Urinary bladder (tissue), 4 donors: ENCODE results near the gene MAP1B. TPM values are rescaled to one million over a fixed set of nuclear protein-coding genes. Genes with fewer than 3 reads are reported as not detected.

Experiments used
- DNase-seq: peaks from one replicate; pipeline ENCODE4 v3.0.0-alpha.2; 2015; ENCODE audit errors: extremely low spot score
- H3K27ac ChIP-seq: one replicate; pipeline ENCODE4 v1.5.1; 2013; ENCODE audit warnings: low read depth, mild to moderate bottlenecking, moderate library complexity
- H3K36me3 ChIP-seq: one replicate; pipeline ENCODE4 v1.6.1; 2013; ENCODE audit warnings: mild to moderate bottlenecking, moderate library complexity; ENCODE audit not compliant: insufficient read depth
- H3K4me1 ChIP-seq: one replicate; pipeline ENCODE4 v1.6.1; 2013; ENCODE audit warnings: mild to moderate bottlenecking, moderate library complexity; ENCODE audit not compliant: insufficient read depth
- H3K4me3 ChIP-seq: one replicate; pipeline ENCODE4 v1.5.1; 2013; ENCODE audit warnings: low read depth, low read length
- WGBS: extraction: QIAGEN DNeasy Blood & Tissue Kit; methylation state at CpG from one replicate; pipeline ENCODE4 v1.1.7; 2013; 5-methylcytosine and 5-hydroxymethylcytosine counted together
- polyA plus RNA-seq: library from polyadenylated mRNA; stranded (reverse); fragments of 200-250 nt; gene quantifications from one replicate; pipeline ENCODE4 v1.2.3, GENCODE V29; 2013
- total RNA-seq: library from RNA; depleted of rRNA; stranded (reverse); fragments of >200 nt; gene quantifications from one replicate; pipeline ENCODE4 v1.2.3, GENCODE V29; 2014
- donor health status: healthy with polysubstance abuse.
- donor health status: healthy.

MAP1B gene
- total and polyA plus RNA-seq, 2 donors: 35.2 to 99.2 TPM

DNA sequence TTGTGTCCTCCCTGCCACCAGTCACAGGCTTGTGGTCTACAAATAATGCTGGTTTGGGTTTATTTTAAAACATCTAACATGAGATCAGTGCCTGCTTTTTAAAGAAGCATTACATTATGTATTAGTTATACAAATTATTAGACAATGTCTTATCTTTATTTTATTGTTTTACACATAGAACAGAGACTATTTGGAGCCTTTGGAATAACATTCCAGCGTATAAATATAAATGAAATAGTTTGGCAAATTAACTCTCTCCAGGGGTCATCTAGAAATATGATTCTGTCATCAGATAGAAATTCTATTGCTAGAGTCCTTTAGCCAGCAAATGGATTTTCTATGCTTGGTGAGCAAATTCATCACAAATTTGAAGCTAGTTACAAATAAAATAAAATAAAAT, 22.4 kb downstream of the MAP1B start:
- WGBS: 23% methylated on average over 1 of the region's 1 CpG
- Histone ChIP-seq H3K4me3 (no peak overlapping the region), H3K27ac (no peak overlapping the region), H3K36me3 (no peaks in the 10 kb centered on the region), H3K4me1 (no peaks in the 10 kb centered on the region)
- no peak for DNase-seq

GRCh38 chr5:72130351-72130761, 23.1 kb downstream of the MAP1B start:
- WGBS: 51% methylated on average over 2 of the region's 2 CpGs
- H3K36me3 ChIP-seq: no peaks in the 10 kb centered on the region
- H3K4me1 ChIP-seq: no peaks in the 10 kb centered on the region
- no peak overlapping the region for H3K4me3 ChIP-seq
- DNase-seq: no peak
- H3K27ac ChIP-seq: no peak overlapping the region

DNA sequence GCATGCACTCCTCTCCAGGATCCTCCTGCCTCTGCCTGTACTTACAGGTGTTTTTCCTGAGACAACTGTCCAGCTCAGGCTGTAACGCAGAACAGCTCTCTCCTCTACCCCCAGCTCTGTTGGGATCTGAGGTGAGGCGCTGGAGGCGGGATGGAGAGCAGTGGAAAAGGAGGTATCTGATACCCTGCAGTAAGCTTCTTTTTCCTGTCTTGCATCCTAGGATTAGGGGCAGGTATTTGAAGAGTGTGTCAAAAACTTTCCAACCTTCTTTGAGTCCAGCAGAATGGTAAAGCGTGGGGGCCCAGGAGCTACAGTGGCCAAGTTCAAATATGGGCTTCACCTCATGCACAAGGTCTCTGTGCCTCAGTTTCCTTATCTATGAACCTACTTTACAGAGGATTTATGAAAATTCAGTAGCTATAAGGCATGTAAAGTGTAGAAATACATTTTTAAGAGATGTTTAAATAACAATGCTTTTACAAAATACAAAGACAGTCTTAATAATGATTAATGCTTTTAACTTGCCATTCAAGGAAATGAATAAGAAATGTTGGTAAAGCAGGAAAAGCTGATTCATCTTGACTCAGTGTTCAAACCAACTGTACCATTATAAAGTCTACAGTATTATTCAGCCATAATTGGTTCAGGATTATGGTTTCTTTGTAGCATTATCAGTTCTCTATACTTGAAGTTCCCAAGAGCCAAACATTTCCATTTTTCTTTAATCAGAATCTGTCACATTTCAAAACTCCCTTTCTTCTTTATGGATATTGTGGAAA, 26.1 kb downstream of the MAP1B start:
- no peaks in the 10 kb centered on the region for H3K4me1 ChIP-seq
- no peak for DNase-seq
- H3K4me3 ChIP-seq: no peak overlapping the region
- WGBS: 92% methylated on average over 4 of the region's 4 CpGs
- H3K27ac ChIP-seq: no peak overlapping the region
- H3K36me3 ChIP-seq: no peaks in the 10 kb centered on the region

DNA sequence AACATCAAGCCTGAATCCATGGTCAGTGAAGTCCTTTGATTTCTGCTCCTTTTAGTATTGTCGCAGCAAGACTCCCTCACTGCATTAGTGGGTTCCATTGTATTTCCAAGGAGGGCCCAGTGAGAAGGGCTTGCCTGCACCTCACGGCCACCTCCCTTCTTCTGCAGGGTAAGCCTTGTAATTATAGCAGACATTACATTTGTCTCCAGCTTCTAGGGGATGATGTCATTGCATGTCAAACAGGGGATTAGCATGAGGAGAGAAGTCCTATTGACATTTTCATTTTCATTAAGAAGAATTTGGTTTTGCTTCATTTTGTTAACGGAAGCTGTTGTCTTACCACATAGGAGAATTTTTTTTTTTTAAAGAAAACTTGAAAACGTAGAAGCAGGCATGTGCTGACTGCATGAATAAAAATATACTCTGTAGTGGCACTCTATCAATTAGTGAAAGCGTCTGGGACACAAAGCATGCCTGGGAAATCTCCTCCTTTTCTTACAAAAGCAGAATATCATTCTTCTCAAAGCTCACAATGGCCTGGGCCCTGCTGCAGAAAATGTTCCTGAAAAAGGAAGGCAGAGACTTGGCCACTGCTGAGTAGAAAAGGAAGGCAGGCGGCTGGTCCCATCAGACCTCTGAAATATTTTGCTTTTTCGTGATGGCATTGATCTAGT, 27.1 kb downstream of the MAP1B start:
- H3K27ac ChIP-seq: no peak overlapping the region
- H3K36me3 ChIP-seq: no peaks in the 10 kb centered on the region
- H3K4me1 ChIP-seq: no peaks in the 10 kb centered on the region
- no peak overlapping the region for H3K4me3 ChIP-seq
- no peak for DNase-seq
- 67% methylated on average over 7 of the region's 7 CpGs for WGBS

DNA sequence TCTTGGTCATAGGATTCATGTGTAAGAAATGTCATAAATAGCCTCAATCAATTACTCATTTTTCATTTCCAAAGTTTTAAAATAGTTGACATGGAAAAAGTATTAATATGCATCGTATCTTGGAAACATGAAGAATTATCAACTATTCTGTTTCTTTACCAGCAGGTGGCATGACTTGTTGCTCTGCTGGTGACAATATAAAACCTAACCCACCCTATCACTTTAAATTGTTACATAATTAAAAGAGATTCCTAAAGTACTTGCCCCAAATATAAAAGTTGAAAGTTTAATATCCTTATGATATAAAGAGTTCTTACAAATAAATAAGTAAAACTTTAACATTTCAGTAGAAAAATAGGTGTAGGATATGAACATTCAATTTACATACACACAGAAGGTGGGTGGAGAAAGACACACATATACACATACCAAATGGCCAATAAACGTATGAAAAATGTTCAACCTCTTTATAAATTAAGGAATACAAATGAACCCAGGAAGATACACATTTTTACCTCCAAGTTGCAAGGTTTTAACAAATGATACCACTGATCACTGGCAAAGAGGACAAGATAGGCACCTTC, 30.6 kb downstream of the MAP1B start:
- no peak for DNase-seq
- no peak overlapping the region for H3K27ac ChIP-seq

GRCh38 chr5:72138943-72139521, 31.8 kb downstream of the MAP1B start:
- no peaks in the 10 kb centered on the region for H3K36me3 ChIP-seq
- no peak overlapping the region for H3K4me3 ChIP-seq
- DNase-seq: no peak
- H3K27ac ChIP-seq: no peak overlapping the region
- H3K4me1 ChIP-seq: no peaks in the 10 kb centered on the region
- 54% methylated on average over 8 of the region's 8 CpGs for WGBS

More for the DNA sequence above, 30.6 kb downstream of the MAP1B start:
- WGBS: 72% methylated on average over 2 of the region's 2 CpGs
- H3K4me3 ChIP-seq: no peak overlapping the region
- H3K4me1 ChIP-seq: no peaks in the 10 kb centered on the region
- H3K36me3 ChIP-seq: no peaks in the 10 kb centered on the region

DNA sequence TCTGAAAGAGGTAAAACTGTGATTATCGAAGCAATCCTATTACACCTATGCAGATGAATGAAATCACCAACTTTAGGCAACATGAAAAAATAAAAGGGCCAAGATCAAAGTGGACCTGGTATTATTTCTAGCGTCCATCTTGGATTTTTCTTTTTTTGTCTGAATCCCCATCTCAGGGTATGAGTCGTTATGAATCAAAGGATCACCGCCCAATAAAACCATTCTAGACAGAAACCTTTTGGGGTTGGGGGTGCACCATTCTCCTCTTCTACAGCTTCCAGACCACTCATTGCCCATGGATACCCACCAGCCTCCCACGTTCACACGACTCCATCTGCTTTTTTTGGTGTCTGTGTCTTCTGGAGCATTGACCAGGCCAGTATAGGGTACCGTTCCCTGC, 33.4 kb downstream of the MAP1B start:
- WGBS: 97% methylated on average over 7 of the region's 7 CpGs
- H3K27ac ChIP-seq: peak overlapping the region; percentile 48
- H3K4me1 ChIP-seq: no peaks in the 10 kb centered on the region
- H3K36me3 ChIP-seq: no peaks in the 10 kb centered on the region
- H3K4me3 ChIP-seq: no peak overlapping the region
- DNase-seq: no peak

- DNase-seq: peak; percentile 47
- peak overlapping the region; percentile 48 for H3K27ac ChIP-seq
- no peaks in the 10 kb centered on the region for H3K36me3 ChIP-seq
- H3K4me1 ChIP-seq: no peaks in the 10 kb centered on the region
- H3K4me3 ChIP-seq: no peak overlapping the region
- WGBS: 29% methylated on average over 8 of the region's 8 CpGs
Observed at GRCh38 chr5:72141440-72142355, 34.4 kb downstream of the MAP1B start.

GRCh38 chr5:72144762-72145161, 37.5 kb downstream of the MAP1B start:
- no peak overlapping the region for H3K4me3 ChIP-seq
- no peak for DNase-seq
- H3K36me3 ChIP-seq: no peaks in the 10 kb centered on the region
- WGBS: 90% methylated on average over 2 of the region's 2 CpGs
- H3K27ac ChIP-seq: no peak overlapping the region
- no peaks in the 10 kb centered on the region for H3K4me1 ChIP-seq

DNA sequence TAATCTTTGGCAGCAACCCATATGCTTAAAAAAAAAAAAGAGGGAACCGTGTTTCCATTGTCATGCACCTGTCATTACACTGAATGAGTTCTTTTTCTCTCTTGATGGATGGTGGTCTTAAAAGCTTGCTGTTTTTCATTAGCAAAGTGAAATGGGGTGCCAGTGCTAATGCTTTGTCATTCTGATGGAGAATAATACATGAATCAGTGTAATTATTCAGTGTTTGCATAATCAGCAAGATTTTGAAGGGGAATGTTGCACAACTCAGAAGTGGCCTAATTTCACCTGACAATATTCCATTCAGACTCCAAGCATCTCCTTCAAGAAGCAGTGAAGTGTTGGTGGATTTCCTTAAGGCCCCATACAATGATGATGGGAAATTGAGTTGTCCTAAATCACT, 38.1 kb downstream of the MAP1B start:
- H3K36me3 ChIP-seq: no peaks in the 10 kb centered on the region
- no peak for DNase-seq
- no peaks in the 10 kb centered on the region for H3K4me1 ChIP-seq
- WGBS: 35% methylated on average over 1 of the region's 1 CpG
- H3K27ac ChIP-seq: no peak overlapping the region
- H3K4me3 ChIP-seq: no peak overlapping the region

DNA sequence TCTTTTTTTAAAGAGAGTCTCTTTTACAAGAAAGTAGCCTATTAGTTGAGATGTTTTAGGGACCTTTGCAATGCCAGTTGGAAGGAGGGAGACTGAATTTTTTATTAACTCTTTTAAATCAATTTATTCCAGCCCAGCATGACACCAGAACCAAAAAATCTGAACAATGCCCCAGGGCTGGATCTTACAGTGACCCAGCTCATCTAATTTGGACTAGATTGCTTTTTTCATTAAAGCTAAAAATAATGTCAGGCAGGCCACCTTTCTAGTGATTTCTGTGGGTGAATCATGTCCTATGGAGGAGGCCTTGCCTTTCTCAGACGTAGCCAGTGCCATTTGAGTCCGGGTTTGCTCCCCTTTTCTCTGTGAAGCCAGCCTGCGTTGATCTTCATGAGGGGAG, 38.8 kb downstream of the MAP1B start:
- WGBS: 82% methylated on average over 3 of the region's 3 CpGs
- Histone ChIP-seq H3K36me3 (no peaks in the 10 kb centered on the region), H3K27ac (no peak overlapping the region), H3K4me3 (no peak overlapping the region), H3K4me1 (no peaks in the 10 kb centered on the region)
- no peak for DNase-seq

GRCh38 chr5:72147569-72147968, 40.3 kb downstream of the MAP1B start:
- no peak overlapping the region for H3K27ac ChIP-seq
- H3K4me3 ChIP-seq: no peak overlapping the region
- no peaks in the 10 kb centered on the region for H3K36me3 ChIP-seq
- H3K4me1 ChIP-seq: no peaks in the 10 kb centered on the region
- WGBS: 80% methylated on average over 4 of the region's 4 CpGs
- no peak for DNase-seq

DNA sequence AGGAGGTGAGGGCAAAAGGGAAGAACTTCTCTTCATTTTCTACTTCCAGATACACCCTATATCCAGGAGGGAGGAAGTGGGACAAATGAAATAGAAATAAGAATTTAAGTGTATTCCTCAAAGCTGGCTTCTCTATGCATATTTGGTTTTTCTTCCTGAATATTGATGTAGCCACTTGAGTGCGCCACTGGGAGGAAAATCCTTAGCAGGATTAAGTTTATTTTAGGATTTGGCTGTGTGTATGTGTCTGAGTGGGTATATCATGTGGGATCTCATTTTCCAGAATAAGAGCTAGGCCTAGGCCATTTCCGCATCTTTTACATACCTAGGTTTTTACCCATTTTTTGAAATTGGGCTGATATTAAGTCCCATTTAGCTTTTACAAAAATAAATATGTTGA, 42.5 kb downstream of the MAP1B start:
- no peak overlapping the region for H3K27ac ChIP-seq
- 72% methylated on average over 2 of the region's 2 CpGs for WGBS
- no peaks in the 10 kb centered on the region for H3K4me1 ChIP-seq
- no peaks in the 10 kb centered on the region for H3K36me3 ChIP-seq
- no peak overlapping the region for H3K4me3 ChIP-seq
- DNase-seq: no peak
